Measurements from ENCODE around the gene CNOT6. TPM values are rescaled to one million over a fixed set of nuclear protein-coding genes. Genes with fewer than 3 reads are reported as not detected.

CNOT6 gene
- total RNA-seq, 1 donor from 2014 or later, result 41.7 TPM

DNA sequence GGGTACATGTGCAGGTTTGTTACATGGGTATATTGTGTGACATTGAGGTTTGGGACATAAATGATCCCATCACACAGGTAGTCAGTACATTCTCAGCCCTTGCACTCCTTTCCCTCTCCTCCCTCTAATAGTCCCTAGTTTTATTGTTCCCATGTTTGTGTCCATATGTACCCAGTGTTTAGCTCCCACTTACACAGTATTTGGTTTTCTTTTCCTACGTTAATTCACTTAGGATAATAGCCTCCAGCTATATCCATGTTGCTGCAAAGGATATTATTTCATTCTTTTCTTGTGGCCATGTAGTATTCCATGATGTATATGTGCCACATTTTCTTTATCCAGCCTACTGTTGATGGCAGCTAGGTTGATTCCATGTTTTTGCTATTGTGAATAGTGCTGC, 27.4 kb downstream of the CNOT6 start:
- no peaks in the 10 kb centered on the region for H3K9me3 ChIP-seq (ENCODE audit: insufficient read depth, low read depth, low read length)
- no peak overlapping the region for H2AFZ ChIP-seq (ENCODE audit: low read depth, low read length)
- peaks cover 96% of the 10 kb centered on the region for H4K20me1 ChIP-seq (ENCODE audit: insufficient read depth, low read length)
- H3K79me2 ChIP-seq (ENCODE audit: insufficient read depth, low read length), result peaks cover 99% of the 10 kb centered on the region
- H3K36me3 ChIP-seq (ENCODE audit: insufficient read depth, low read length), result no peaks in the 10 kb centered on the region
- H3K4me3 ChIP-seq (ENCODE audit: insufficient read depth, low read depth, low read length), result no peak overlapping the region
- FAIRE-seq (no peak), DNase-seq (ENCODE audit: low read depth) (no peak)
- H3K9ac ChIP-seq (ENCODE audit: low read length), result no peak overlapping the region
- Mint-ChIP-seq H3K4me3 (ENCODE audit: unreplicated experiment) (no peak overlapping the region), H3K27me3 (ENCODE audit: low read depth, unreplicated experiment) (no peaks in the 10 kb centered on the region), H3K4me1 (ENCODE audit: low read depth, unreplicated experiment) (peaks cover 49% of the 10 kb centered on the region), H3K36me3 (ENCODE audit: low read depth, unreplicated experiment) (no peaks in the 10 kb centered on the region), H3K9me3 (ENCODE audit: unreplicated experiment) (no peaks in the 10 kb centered on the region), H3K27ac (ENCODE audit: unreplicated experiment) (no peak overlapping the region)
- no peaks in the 10 kb centered on the region for H3K4me1 ChIP-seq (ENCODE audit: insufficient read depth, low read length)
- no peak overlapping the region for H3K27ac ChIP-seq (ENCODE audit: low read depth, low read length)
- H3K4me2 ChIP-seq (ENCODE audit: low read length), result no peak overlapping the region
- TF ChIP-seq EZH2 (IDR thresholded peaks at IDR 0.05; ENCODE audit: insufficient read depth, low read length), result no peak
- TF ChIP-seq, protein P1, sequence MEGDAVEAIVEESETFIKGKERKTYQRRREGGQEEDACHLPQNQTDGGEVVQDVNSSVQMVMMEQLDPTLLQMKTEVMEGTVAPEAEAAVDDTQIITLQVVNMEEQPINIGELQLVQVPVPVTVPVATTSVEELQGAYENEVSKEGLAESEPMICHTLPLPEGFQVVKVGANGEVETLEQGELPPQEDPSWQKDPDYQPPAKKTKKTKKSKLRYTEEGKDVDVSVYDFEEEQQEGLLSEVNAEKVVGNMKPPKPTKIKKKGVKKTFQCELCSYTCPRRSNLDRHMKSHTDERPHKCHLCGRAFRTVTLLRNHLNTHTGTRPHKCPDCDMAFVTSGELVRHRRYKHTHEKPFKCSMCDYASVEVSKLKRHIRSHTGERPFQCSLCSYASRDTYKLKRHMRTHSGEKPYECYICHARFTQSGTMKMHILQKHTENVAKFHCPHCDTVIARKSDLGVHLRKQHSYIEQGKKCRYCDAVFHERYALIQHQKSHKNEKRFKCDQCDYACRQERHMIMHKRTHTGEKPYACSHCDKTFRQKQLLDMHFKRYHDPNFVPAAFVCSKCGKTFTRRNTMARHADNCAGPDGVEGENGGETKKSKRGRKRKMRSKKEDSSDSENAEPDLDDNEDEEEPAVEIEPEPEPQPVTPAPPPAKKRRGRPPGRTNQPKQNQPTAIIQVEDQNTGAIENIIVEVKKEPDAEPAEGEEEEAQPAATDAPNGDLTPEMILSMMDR (IDR thresholded peaks at IDR 0.05; ENCODE audit: insufficient read depth, low read depth, low read length), result no peak
- no peaks in the 10 kb centered on the region for H3K27me3 ChIP-seq (ENCODE audit: insufficient read depth, low read length)

DNA sequence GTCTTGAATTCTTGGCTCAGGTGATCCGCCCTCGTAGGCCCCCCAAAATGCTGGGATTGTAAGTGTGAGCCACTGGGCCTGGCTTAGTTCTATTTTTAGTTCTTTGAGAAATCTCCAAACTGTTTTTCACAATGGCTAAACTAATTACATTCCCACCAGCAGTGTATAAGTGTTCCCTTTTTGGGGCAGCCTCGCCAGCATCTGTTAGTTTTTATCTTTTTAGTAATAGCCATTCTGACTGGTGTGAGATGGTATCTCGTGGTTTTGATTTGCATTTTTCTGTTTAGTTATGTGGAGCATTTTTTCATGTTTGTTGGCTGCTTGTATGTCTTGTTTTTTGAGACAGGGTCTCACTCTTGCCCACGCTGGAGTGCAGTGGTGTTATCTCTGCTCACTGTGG, 28.2 kb downstream of the CNOT6 start:
- DNase-seq (ENCODE audit: low read depth) (peak; percentile 23), FAIRE-seq (no peak)
- Histone ChIP-seq H3K36me3 (ENCODE audit: insufficient read depth, low read length) (no peaks in the 10 kb centered on the region), H3K27me3 (ENCODE audit: insufficient read depth, low read length) (no peaks in the 10 kb centered on the region), H3K4me2 (ENCODE audit: low read length) (no peak overlapping the region), H3K4me3 (ENCODE audit: insufficient read depth, low read depth, low read length) (no peak overlapping the region), H3K27ac (ENCODE audit: low read depth, low read length) (no peak overlapping the region), H4K20me1 (ENCODE audit: insufficient read depth, low read length) (peaks cover 96% of the 10 kb centered on the region), H3K4me1 (ENCODE audit: insufficient read depth, low read length) (no peaks in the 10 kb centered on the region), H2AFZ (ENCODE audit: low read depth, low read length) (no peak overlapping the region), H3K9ac (ENCODE audit: low read length) (no peak overlapping the region), H3K9me3 (ENCODE audit: insufficient read depth, low read depth, low read length) (no peaks in the 10 kb centered on the region), H3K79me2 (ENCODE audit: insufficient read depth, low read length) (peaks cover 99% of the 10 kb centered on the region)
- no peaks in the 10 kb centered on the region for H3K36me3 Mint-ChIP-seq (ENCODE audit: low read depth, unreplicated experiment)
- H3K27ac Mint-ChIP-seq (ENCODE audit: unreplicated experiment), result peak overlapping the region; percentile 50
- TF ChIP-seq, protein P1 (IDR thresholded peaks at IDR 0.05; ENCODE audit: insufficient read depth, low read depth, low read length), result no peak
- no peak for TF ChIP-seq EZH2 (IDR thresholded peaks at IDR 0.05; ENCODE audit: insufficient read depth, low read length)
- no peaks in the 10 kb centered on the region for H3K9me3 Mint-ChIP-seq (ENCODE audit: unreplicated experiment)
- peak overlapping the region; percentile 0 for H3K4me3 Mint-ChIP-seq (ENCODE audit: unreplicated experiment)
- no peaks in the 10 kb centered on the region for H3K27me3 Mint-ChIP-seq (ENCODE audit: low read depth, unreplicated experiment)
- H3K4me1 Mint-ChIP-seq (ENCODE audit: low read depth, unreplicated experiment), result peaks cover 49% of the 10 kb centered on the region

DNA sequence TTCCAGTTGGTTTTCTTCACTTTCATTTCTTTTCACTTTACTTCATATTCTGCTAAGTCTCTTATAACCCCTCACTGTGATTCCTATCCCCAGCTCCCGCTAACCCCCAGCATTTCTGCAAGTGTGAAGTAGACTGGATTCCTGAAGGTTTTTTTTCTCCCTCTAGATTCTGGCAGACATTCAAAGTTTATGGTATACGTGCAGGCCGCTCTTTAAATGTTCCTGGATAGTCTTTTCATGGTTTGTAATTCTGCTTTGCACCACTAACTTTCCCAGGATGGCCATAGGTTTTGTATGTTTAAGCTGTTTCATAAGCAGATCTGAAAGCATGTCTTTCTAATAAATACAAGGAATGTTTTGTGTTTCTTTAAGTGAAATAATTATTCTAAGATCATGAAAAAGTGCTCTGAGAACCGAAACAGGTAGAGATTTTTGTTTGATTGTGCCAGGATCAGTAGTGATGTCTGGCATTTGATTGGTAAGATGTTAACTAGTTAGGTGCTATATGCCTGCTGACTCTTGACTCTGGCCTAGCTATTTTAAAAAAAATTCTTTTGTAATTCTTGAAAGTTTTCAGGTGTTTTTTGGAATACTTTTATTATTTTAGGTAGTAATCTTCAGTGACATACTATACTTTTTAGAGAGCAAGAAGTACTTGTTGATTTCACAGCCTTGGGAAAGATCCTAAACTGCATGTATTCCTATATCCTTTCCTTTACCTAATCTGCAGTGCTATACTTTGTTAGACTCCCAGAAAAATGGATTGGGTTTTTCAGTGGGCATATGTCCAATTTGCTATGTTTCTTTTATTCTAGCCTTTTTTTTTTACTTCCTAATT, 29.7 kb downstream of the CNOT6 start:
- no peak for TF ChIP-seq EZH2 (IDR thresholded peaks at IDR 0.05; ENCODE audit: insufficient read depth, low read length)
- TF ChIP-seq, protein P1 (IDR thresholded peaks at IDR 0.05; ENCODE audit: insufficient read depth, low read depth, low read length), result no peak
- peaks cover 91% of the 10 kb centered on the region for H4K20me1 ChIP-seq (ENCODE audit: insufficient read depth, low read length)
- Mint-ChIP-seq H3K27ac (ENCODE audit: unreplicated experiment) (peak overlapping the region; percentile 23), H3K9me3 (ENCODE audit: unreplicated experiment) (no peaks in the 10 kb centered on the region), H3K27me3 (ENCODE audit: low read depth, unreplicated experiment) (no peaks in the 10 kb centered on the region), H3K36me3 (ENCODE audit: low read depth, unreplicated experiment) (no peaks in the 10 kb centered on the region), H3K4me3 (ENCODE audit: unreplicated experiment) (no peak overlapping the region), H3K4me1 (ENCODE audit: low read depth, unreplicated experiment) (peaks cover 48% of the 10 kb centered on the region)
- H2AFZ ChIP-seq (ENCODE audit: low read depth, low read length), result no peak overlapping the region
- no peak overlapping the region for H3K4me3 ChIP-seq (ENCODE audit: insufficient read depth, low read depth, low read length)
- no peak for FAIRE-seq
- no peaks in the 10 kb centered on the region for H3K27me3 ChIP-seq (ENCODE audit: insufficient read depth, low read length)
- no peak overlapping the region for H3K4me2 ChIP-seq (ENCODE audit: low read length)
- H3K9me3 ChIP-seq (ENCODE audit: insufficient read depth, low read depth, low read length), result no peaks in the 10 kb centered on the region
- no peak overlapping the region for H3K27ac ChIP-seq (ENCODE audit: low read depth, low read length)
- no peaks in the 10 kb centered on the region for H3K4me1 ChIP-seq (ENCODE audit: insufficient read depth, low read length)
- no peaks in the 10 kb centered on the region for H3K36me3 ChIP-seq (ENCODE audit: insufficient read depth, low read length)
- H3K9ac ChIP-seq (ENCODE audit: low read length), result no peak overlapping the region
- DNase-seq (ENCODE audit: low read depth), result no peak
- peaks cover 97% of the 10 kb centered on the region for H3K79me2 ChIP-seq (ENCODE audit: insufficient read depth, low read length)
